H9 (cell line): ENCODE measurements around the gene TFF2. TPM values are rescaled to one million over a fixed set of nuclear protein-coding genes. Genes with fewer than 3 reads are reported as not detected.

Experiments
- DNase-seq: peaks from one replicate; pipeline ENCODE4 v3.0.0-alpha.2; 2017
- H2AFZ ChIP-seq: one replicate; pipeline ENCODE4 v1.6.1; 2013; ENCODE audit warnings: mild to moderate bottlenecking, low read length, control low read depth, moderate library complexity
- H2AK5ac ChIP-seq: 2 replicates; pipeline ENCODE4 v1.6.1; 2013; ENCODE audit warnings: low read length, control low read depth, mixed read lengths; ENCODE audit not compliant: insufficient read length
- H2BK120ac ChIP-seq: one replicate; pipeline ENCODE4 v1.6.1; 2013; ENCODE audit warnings: low read depth, mild to moderate bottlenecking, low read length, control low read depth, inconsistent platforms; ENCODE audit not compliant: poor library complexity, severe bottlenecking
- H2BK12ac ChIP-seq: 2 replicates; pipeline ENCODE4 v1.6.1; 2013; ENCODE audit warnings: low read length, control low read depth, mixed read lengths, low read depth; ENCODE audit not compliant: insufficient read length
- H2BK15ac ChIP-seq: 2 replicates; pipeline ENCODE4 v1.6.1; 2013; ENCODE audit warnings: low read depth, low read length, control low read depth
- H2BK20ac ChIP-seq: one replicate; pipeline ENCODE4 v1.6.1; 2013; ENCODE audit warnings: low read depth, mild to moderate bottlenecking, low read length, control low read depth, inconsistent platforms; ENCODE audit not compliant: poor library complexity, severe bottlenecking
- H2BK5ac ChIP-seq: 2 replicates; pipeline ENCODE4 v1.6.1; 2013; ENCODE audit warnings: low read length, control low read depth, mixed read lengths; ENCODE audit not compliant: insufficient read length
- H3K14ac ChIP-seq: 2 replicates; pipeline ENCODE4 v1.6.1; 2013; ENCODE audit warnings: low read length, control low read depth; ENCODE audit not compliant: insufficient read depth
- H3K18ac ChIP-seq: 2 replicates; pipeline ENCODE4 v1.6.1; 2013; ENCODE audit warnings: low read depth, mild to moderate bottlenecking, mixed read lengths, low read length, control low read depth; ENCODE audit not compliant: insufficient read length
- H3K23ac ChIP-seq: 2 replicates; pipeline ENCODE4 v1.6.1; 2013; ENCODE audit warnings: low read length, control low read depth, mixed read lengths, low read depth; ENCODE audit not compliant: insufficient read length
- H3K23me2 ChIP-seq: 2 replicates; pipeline ENCODE4 v1.6.1; 2013; ENCODE audit warnings: low read depth, mild to moderate bottlenecking, mixed read lengths, low read length, control low read depth; ENCODE audit not compliant: insufficient read length, poor library complexity, severe bottlenecking
- H3K27ac ChIP-seq: 2 replicates; pipeline ENCODE4 v1.5.1; 2013; ENCODE audit warnings: low read length, control low read depth, mixed read lengths, low read depth; ENCODE audit not compliant: insufficient read length
- H3K27me3 ChIP-seq: 2 replicates; pipeline ENCODE4 v1.6.1; 2013; ENCODE audit warnings: low read length, control low read depth, inconsistent platforms; ENCODE audit not compliant: insufficient read depth
- H3K4ac ChIP-seq: 2 replicates; pipeline ENCODE4 v1.6.1; 2013; ENCODE audit warnings: low read depth, mild to moderate bottlenecking, control low read depth, inconsistent platforms, low read length, moderate library complexity
- H3K4me1 ChIP-seq: 2 replicates; pipeline ENCODE4 v1.6.1; 2013; ENCODE audit warnings: low read length, control low read depth, inconsistent platforms; ENCODE audit not compliant: insufficient read depth
- H3K4me2 ChIP-seq: 2 replicates; pipeline ENCODE4 v1.6.1; 2013; ENCODE audit warnings: low read length, control low read depth, mixed read lengths; ENCODE audit not compliant: insufficient read length, insufficient read depth
- H3K56ac ChIP-seq: 2 replicates; pipeline ENCODE4 v1.6.1; 2013; ENCODE audit warnings: low read depth, mild to moderate bottlenecking, mixed read lengths, low read length, control low read depth; ENCODE audit not compliant: insufficient read length
- H3K79me1 ChIP-seq: 2 replicates; pipeline ENCODE4 v1.6.1; 2013; ENCODE audit warnings: low read depth, mild to moderate bottlenecking, moderate library complexity, low read length, control low read depth, inconsistent platforms; ENCODE audit not compliant: insufficient read depth, poor library complexity, severe bottlenecking
- H3K79me2 ChIP-seq: 2 replicates; pipeline ENCODE4 v1.6.1; 2013; ENCODE audit warnings: low read length, control low read depth, inconsistent platforms; ENCODE audit not compliant: insufficient read depth
- H3K9ac ChIP-seq: 2 replicates; pipeline ENCODE4 v1.6.1; 2013; ENCODE audit warnings: low read length, control low read depth, mixed read lengths; ENCODE audit not compliant: insufficient read length; ENCODE audit errors: extremely low read depth
- H3K9me3 ChIP-seq: one replicate; pipeline ENCODE4 v1.6.1; 2013; ENCODE audit warnings: low read depth, low read length, inconsistent platforms; ENCODE audit not compliant: control insufficient read depth
- H3T11ph ChIP-seq: one replicate; pipeline ENCODE4 v1.6.1; 2013; ENCODE audit warnings: mild to moderate bottlenecking, low read length, control low read depth, inconsistent platforms
- H4K20me1 ChIP-seq: one replicate; pipeline ENCODE4 v1.6.1; 2013; ENCODE audit not compliant: control insufficient read depth, insufficient read length, insufficient read depth
- H4K5ac ChIP-seq: 2 replicates; pipeline ENCODE4 v1.6.1; 2013; ENCODE audit warnings: low read depth, mild to moderate bottlenecking, mixed read lengths, low read length, control low read depth; ENCODE audit not compliant: insufficient read length
- H4K8ac ChIP-seq: replicated peaks from 2 replicates; pipeline ENCODE4 v1.6.1; 2013; ENCODE audit warnings: low read length, control low read depth, mixed read lengths, low read depth; ENCODE audit not compliant: insufficient read length
- H4K91ac ChIP-seq: 2 replicates; pipeline ENCODE4 v1.6.1; 2013; ENCODE audit warnings: low read depth, mild to moderate bottlenecking, moderate library complexity, mixed read lengths, low read length, control low read depth; ENCODE audit not compliant: insufficient read length
- H3K27ac Mint-ChIP-seq, 3 experiments: 2 replicates in 2 of 3; 3 replicates in 1 of 3; pipeline ENCODE4 v1.8.0; 2020 to 2021; ENCODE audit warnings: mixed read lengths in 3 of 3, mild to moderate bottlenecking in 1 of 3, moderate library complexity in 1 of 3
- H3K27me3 Mint-ChIP-seq: 2 replicates; pipeline ENCODE4 v1.8.0; 2021; ENCODE audit warnings: low read depth, mild to moderate bottlenecking, moderate library complexity, mixed read lengths
- H3K36me3 Mint-ChIP-seq, 3 experiments: 2 replicates in 2 of 3; 3 replicates in 1 of 3; pipeline ENCODE4 v1.8.0; 2020 to 2021; ENCODE audit warnings: low read depth in 3 of 3, mixed read lengths in 3 of 3; ENCODE audit not compliant: insufficient read depth in 1 of 3
- H3K4me1 Mint-ChIP-seq, 2 experiments: 2 replicates each; pipeline ENCODE4 v1.8.0; 2020; ENCODE audit warnings: mixed read lengths in 2 of 2
- H3K4me3 Mint-ChIP-seq, 2 experiments: 2 replicates in 1 of 2; 3 replicates in 1 of 2; pipeline ENCODE4 v1.8.0; 2020 to 2021; ENCODE audit warnings: mild to moderate bottlenecking in 2 of 2, mixed read lengths in 2 of 2, moderate library complexity in 1 of 2
- H3K9me3 Mint-ChIP-seq, 2 experiments: 2 replicates in 1 of 2; 3 replicates in 1 of 2; pipeline ENCODE4 v1.8.0; 2020; ENCODE audit warnings: mild to moderate bottlenecking in 2 of 2, mixed read lengths in 2 of 2, moderate library complexity in 1 of 2
- WGBS: extraction: QIAGEN DNeasy Blood & Tissue Kit; methylation state at CpG from one replicate; pipeline ENCODE4 v1.1.7; 2013; ENCODE audit warnings: missing lambda C conversion rate, low lambda C conversion rate, mixed read lengths; ENCODE audit not compliant: insufficient read length; ENCODE audit errors: extremely low coverage; 5-methylcytosine and 5-hydroxymethylcytosine counted together
- total RNA-seq: library from RNA; stranded (reverse); gene quantifications from 2 replicates; pipeline ENCODE4 v1.2.1, GENCODE V29; 2021
- TF ChIP-seq, protein P1 (sequence below): fragments of 200-600 bp; sonication (generic); conservative IDR thresholded peaks from 3 replicates; pipeline ENCODE4 v1.8.0; 2021; ENCODE audit warnings: antibody characterized with exemption, mild to moderate bottlenecking

TFF2 gene
- total RNA-seq, 1 experiment from 2014 or later, result not detected

DNA sequence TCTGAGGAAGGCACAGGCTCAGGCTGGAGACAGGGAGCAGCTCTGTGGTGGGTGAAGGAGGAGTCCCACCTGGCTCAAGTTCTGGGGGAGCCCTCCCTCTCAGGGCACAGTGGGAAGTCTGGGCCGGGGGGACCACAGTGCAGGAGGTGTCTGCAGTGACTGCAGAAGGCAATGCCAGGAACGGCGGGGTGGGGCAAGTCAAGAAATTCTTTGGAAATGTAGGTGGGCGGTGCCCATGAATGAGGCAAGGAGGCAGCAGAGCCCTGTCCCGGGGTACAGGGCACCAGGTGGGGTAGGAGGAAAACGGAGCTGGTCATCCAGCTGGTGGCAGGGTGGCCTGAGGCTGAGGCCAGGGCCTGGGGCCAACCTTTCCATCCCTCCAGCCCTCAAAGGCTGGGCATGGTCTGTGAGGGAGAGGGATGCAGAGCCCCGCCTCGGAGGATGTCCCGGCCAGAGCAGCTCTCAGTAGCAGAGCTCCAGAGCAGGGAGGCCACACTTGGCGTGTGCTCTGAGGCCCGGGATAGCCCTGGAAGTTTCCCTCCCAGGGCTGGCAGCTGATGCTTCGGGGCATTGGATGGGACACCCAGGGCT lies 40.3 kb downstream of the TFF2 start:
- Histone ChIP-seq H3K9ac (no peak overlapping the region), H3K79me1 (no peaks in the 10 kb centered on the region), H2BK120ac (no peak overlapping the region), H3K23ac (no peak overlapping the region), H3K27me3 (no peaks in the 10 kb centered on the region), H3K4ac (no peak overlapping the region), H2BK15ac (no peak overlapping the region), H2AFZ (no peak overlapping the region), H4K20me1 (no peaks in the 10 kb centered on the region), H2BK12ac (no peak overlapping the region), H3K4me1 (peaks cover 4% of the 10 kb centered on the region; the same call in 1 of the 2 replicates), H2AK5ac (no peak overlapping the region), H2BK5ac (no peak overlapping the region), H3K79me2 (no peaks in the 10 kb centered on the region), H3K27ac (no peak overlapping the region), H3T11ph (no peak overlapping the region), H3K18ac (no peak overlapping the region), H3K56ac (no peak overlapping the region), H2BK20ac (no peak overlapping the region), H4K91ac (no peak overlapping the region), H3K23me2 (no peaks in the 10 kb centered on the region), H3K4me2 (no peak overlapping the region), H4K8ac (no peak overlapping the region), H3K14ac (no peak overlapping the region), H3K9me3 (no peaks in the 10 kb centered on the region), H4K5ac (no peak overlapping the region)
- no peaks in the 10 kb centered on the region for H3K36me3 Mint-ChIP-seq
- no peak overlapping the region for H3K4me3 Mint-ChIP-seq
- TF ChIP-seq, protein P1, sequence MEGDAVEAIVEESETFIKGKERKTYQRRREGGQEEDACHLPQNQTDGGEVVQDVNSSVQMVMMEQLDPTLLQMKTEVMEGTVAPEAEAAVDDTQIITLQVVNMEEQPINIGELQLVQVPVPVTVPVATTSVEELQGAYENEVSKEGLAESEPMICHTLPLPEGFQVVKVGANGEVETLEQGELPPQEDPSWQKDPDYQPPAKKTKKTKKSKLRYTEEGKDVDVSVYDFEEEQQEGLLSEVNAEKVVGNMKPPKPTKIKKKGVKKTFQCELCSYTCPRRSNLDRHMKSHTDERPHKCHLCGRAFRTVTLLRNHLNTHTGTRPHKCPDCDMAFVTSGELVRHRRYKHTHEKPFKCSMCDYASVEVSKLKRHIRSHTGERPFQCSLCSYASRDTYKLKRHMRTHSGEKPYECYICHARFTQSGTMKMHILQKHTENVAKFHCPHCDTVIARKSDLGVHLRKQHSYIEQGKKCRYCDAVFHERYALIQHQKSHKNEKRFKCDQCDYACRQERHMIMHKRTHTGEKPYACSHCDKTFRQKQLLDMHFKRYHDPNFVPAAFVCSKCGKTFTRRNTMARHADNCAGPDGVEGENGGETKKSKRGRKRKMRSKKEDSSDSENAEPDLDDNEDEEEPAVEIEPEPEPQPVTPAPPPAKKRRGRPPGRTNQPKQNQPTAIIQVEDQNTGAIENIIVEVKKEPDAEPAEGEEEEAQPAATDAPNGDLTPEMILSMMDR, result no peak
- DNase-seq, result no peak
- H3K27ac Mint-ChIP-seq, result no peak overlapping the region; a peak in 1 of 7 replicates
- H3K4me1 Mint-ChIP-seq, result peaks cover 33% of the 10 kb centered on the region in 2 experiments
- no peaks in the 10 kb centered on the region; a peak in 1 of 5 replicates for H3K9me3 Mint-ChIP-seq
- peaks cover 11% of the 10 kb centered on the region for H3K27me3 Mint-ChIP-seq
- no CpG with 5 or more reads among the region's 12 CpGs for WGBS
